Nephron progenitor cell (in vitro differentiated cells): Measurements from ENCODE around the gene CHL1.

Experiments used
- DNase-seq: peaks from one replicate; pipeline ENCODE4 v3.0.0; 2021
- H3K27ac Mint-ChIP-seq: 2 replicates; pipeline ENCODE4 v1.8.0; 2021; ENCODE audit warnings: mild to moderate bottlenecking, moderate library complexity, mixed read lengths
- H3K27me3 Mint-ChIP-seq: 2 replicates; pipeline ENCODE4 v1.8.0; 2021; ENCODE audit warnings: mild to moderate bottlenecking, low read depth, mixed read lengths; ENCODE audit not compliant: poor library complexity
- H3K36me3 Mint-ChIP-seq: 2 replicates; pipeline ENCODE4 v1.8.0; 2021; ENCODE audit warnings: low read depth, mixed read lengths
- H3K4me1 Mint-ChIP-seq: 2 replicates; pipeline ENCODE4 v1.8.0; 2021; ENCODE audit warnings: mixed read lengths
- H3K4me3 Mint-ChIP-seq: 2 replicates; pipeline ENCODE4 v1.8.0; 2021; ENCODE audit warnings: mild to moderate bottlenecking, moderate library complexity, mixed read lengths
- H3K9me3 Mint-ChIP-seq: 2 replicates; pipeline ENCODE4 v1.8.0; 2021; ENCODE audit warnings: mild to moderate bottlenecking, moderate library complexity, mixed read lengths
- CTCF ChIP-seq: fragments of 200-600 bp; sonication (generic); IDR thresholded peaks from 2 replicates; pipeline ENCODE4 v1.5.0; 2021; ENCODE audit warnings: antibody characterized with exemption

CHL1 gene

GRCh38 chr3:299590-300301 is 103.2 kb downstream of the CHL1 start:
- H3K27ac Mint-ChIP-seq: no peak overlapping the region
- H3K4me3 Mint-ChIP-seq: no peak overlapping the region
- no peak for TF ChIP-seq CTCF
- no peak for DNase-seq
- H3K27me3 Mint-ChIP-seq: peaks cover 3% of the 10 kb centered on the region
- H3K36me3 Mint-ChIP-seq: no peaks in the 10 kb centered on the region
- H3K9me3 Mint-ChIP-seq: no peaks in the 10 kb centered on the region
- H3K4me1 Mint-ChIP-seq: peaks cover 6% of the 10 kb centered on the region

GRCh38 chr3:307182-307581 is 110.6 kb downstream of the CHL1 start:
- no peak overlapping the region for H3K4me3 Mint-ChIP-seq
- no peaks in the 10 kb centered on the region for H3K4me1 Mint-ChIP-seq
- no peaks in the 10 kb centered on the region for H3K36me3 Mint-ChIP-seq
- DNase-seq: no peak
- H3K27me3 Mint-ChIP-seq: no peaks in the 10 kb centered on the region
- no peaks in the 10 kb centered on the region for H3K9me3 Mint-ChIP-seq
- TF ChIP-seq CTCF: no peak
- H3K27ac Mint-ChIP-seq: no peak overlapping the region

DNA sequence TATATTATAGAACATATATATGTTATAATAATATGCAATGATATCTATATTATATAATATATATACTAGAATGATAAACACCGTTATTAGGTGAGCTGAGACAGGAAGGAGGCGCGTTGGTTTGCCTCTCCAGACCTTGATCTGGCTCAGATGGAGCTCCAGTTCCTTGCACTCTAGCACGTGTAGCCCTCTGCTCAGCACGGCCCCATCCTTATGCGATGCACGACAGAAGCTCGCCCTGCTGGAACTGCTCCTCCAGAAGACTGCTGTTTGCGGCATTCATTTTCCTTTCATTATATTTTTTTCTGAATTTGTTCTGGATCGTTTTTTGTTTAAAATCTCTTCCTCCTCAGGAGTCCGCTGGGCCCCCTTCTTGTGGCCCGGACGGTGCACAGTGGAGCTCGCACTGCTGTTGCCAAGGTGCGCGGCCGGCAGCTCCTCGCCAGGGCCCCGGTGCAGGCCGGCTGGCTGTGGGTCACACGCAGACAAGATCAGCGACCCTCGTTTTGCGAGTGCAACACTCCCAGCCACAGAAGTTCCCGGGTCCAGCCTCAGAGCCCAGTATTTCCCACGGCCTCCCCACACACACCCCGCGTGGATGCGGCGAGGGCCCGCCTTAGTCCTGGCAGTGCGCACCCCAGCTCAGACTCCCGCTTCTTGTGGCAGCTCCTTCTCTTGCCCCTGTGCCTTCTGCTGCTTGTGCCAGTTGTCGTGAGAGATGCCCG is 112.2 kb downstream of the CHL1 start:
- TF ChIP-seq CTCF: no peak
- H3K36me3 Mint-ChIP-seq: no peaks in the 10 kb centered on the region
- no peak overlapping the region for H3K4me3 Mint-ChIP-seq
- H3K4me1 Mint-ChIP-seq: no peaks in the 10 kb centered on the region
- no peak for DNase-seq
- H3K27me3 Mint-ChIP-seq: no peaks in the 10 kb centered on the region
- H3K9me3 Mint-ChIP-seq: no peaks in the 10 kb centered on the region
- H3K27ac Mint-ChIP-seq: peak overlapping the region; percentile 38

- no peaks in the 10 kb centered on the region for H3K9me3 Mint-ChIP-seq
- H3K27ac Mint-ChIP-seq: no peak overlapping the region
- DNase-seq: no peak
- H3K4me3 Mint-ChIP-seq: no peak overlapping the region
- no peak for TF ChIP-seq CTCF
- no peaks in the 10 kb centered on the region for H3K27me3 Mint-ChIP-seq
- no peaks in the 10 kb centered on the region for H3K36me3 Mint-ChIP-seq
- H3K4me1 Mint-ChIP-seq: peaks cover 6% of the 10 kb centered on the region
Observed at GRCh38 chr3:312160-312733, 115.7 kb downstream of the CHL1 start.

DNA sequence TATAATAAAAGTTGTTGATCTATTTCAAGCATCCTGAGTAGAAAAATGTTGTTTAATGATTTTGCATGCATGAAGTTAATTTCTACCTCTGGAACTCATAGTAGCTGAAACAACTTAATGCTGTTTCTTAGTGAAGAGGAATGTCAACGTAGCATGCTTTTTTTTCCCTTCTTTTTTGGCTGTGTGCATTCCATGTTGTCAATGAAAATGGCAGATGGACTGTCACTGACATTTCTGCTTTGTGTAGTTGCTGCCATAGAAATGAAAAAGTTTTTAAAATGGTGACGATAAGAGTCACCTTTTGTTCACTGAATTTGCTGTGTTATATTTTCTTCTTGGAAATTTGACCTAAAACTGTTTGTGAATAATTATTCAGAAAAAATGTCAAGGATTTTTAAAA is 116.3 kb downstream of the CHL1 start:
- no peak for DNase-seq
- H3K27ac Mint-ChIP-seq: no peak overlapping the region
- TF ChIP-seq CTCF: no peak
- no peaks in the 10 kb centered on the region for H3K27me3 Mint-ChIP-seq
- H3K9me3 Mint-ChIP-seq: no peaks in the 10 kb centered on the region
- peaks cover 6% of the 10 kb centered on the region for H3K4me1 Mint-ChIP-seq
- H3K4me3 Mint-ChIP-seq: no peak overlapping the region
- H3K36me3 Mint-ChIP-seq: no peaks in the 10 kb centered on the region
